ENCODE measurements around the gene KCNB1. TPM values are rescaled to one million over a fixed set of nuclear protein-coding genes. Genes with fewer than 3 reads are reported as not detected.
"Not testable (repeated sequence)": the region's sequence is repeated elsewhere in the genome, so short reads cannot be mapped to it uniquely, and the experiment has no call there.

The KCNB1 gene
- total RNA-seq, 1 experiment from 2014 or later: not detected

GRCh38 chr20:49411221-49411925 is 71.1 kb downstream of the KCNB1 start:
- DNase-seq (ENCODE audit: low spot score): no peak

DNA sequence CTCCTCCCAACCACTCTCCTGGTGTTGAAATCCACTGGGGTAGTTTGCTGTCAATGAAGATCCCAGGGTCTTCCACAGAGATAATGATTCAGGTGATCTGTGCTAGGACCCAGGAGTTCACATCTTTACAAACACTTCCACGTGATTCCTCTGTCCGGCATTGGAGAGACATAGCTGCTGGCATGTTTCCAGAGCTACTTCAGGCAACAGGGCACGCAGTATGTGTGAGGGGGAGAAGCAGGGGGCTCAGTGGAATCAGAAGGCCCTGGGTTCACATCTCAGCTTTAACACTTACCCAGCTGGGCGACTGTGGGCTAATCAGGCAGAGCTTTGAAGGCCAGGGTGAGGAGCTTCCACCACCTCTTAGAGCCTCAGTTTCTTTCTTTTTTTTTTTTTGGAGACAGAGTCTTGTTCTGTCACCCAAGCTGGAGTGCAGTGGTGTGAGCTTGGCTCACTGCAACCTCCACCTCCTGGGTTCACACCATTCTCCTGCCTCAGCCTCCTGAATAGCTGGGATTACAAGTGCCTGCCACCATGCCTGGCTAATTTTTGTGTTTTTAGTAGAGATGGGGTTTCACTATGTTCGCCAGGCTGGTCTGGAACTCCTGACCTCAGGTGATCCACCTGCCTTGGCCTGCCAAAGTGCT is 72.4 kb downstream of the KCNB1 start:
- DNase-seq (ENCODE audit: low spot score): not testable (repeated sequence)

GRCh38 chr20:49409302-49409974 is 73.0 kb downstream of the KCNB1 start:
- DNase-seq (ENCODE audit: low spot score): no peak

DNA sequence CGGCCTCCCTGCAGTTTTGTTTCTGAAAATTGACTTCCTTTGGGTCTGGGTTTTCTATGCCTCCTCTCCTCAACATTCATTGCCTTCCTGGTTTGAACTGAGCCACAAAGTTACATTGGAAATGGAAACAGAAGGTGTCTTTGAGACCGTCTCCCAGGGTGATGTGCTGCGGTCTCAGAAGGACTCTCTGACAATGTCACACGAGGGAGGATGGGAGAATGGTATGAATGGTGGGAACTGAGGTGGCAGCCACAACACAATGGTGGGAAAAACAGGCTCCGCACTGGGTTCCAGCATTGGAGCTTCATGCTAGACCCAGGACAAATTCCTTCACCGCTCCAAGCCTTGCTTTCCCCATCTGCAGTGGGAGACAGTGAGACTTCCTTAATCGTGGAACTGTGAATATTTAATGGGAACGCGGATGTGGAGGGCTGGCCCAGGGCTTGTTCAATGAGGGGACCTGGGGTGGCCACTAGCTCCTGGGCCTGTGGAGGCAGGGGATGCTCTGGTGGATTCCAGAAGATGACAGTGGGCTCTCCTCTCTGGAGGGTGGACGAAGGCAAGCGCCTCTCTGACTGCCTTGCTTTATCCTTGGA is 73.9 kb downstream of the KCNB1 start:
- DNase-seq (ENCODE audit: low spot score): no peak

DNA sequence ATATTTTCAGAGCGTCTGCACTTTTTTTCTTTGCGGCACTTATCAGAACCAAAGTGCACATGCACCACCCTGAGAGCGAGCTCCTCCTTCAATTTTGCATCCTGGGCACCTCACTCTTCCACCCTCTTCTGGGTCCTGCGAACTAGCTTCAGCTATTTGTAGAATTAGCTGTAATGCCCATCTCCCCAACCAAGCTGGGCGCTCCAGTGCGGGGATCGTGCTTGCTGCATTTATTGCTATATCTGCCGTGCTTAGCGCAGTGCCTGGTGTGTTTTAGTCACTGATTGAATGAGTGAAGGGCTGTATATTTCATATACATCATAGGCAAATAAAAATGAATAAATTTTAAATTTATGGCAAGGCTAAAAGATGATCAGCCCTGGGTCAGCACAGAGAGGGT is 75.8 kb downstream of the KCNB1 start:
- DNase-seq (ENCODE audit: low spot score): no peak

GRCh38 chr20:49405696-49406095 is 76.8 kb downstream of the KCNB1 start:
- DNase-seq (ENCODE audit: low spot score): no peak

DNA sequence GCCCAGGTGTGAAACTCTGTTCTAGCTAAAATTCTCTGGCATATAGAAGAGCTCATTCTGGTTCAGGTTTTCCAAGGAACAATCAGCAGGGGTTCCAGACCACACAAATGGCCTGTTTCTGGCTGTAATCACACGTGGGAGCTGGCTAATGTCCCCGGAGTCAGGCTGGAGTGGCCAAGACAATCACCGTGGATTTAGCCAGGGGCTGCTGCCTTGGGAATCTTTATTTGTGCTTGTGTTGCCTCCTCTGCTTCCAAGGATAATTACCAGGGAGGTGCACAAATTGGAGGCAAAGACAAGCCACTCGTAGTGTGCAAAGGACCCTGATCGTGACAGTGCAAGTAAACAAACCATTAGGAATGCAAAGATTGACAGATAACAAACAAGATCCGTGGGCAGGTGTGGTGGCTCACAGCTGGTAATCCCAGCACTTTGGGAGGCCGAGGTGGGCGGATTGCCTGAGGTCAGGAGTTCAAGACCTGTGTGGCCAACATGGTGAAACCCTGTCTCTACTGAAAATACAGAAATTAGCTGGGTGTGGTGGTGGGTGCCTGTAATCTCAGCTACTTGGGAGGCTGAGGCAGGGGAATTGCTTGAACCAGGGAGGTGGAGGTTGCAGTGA is 77.3 kb downstream of the KCNB1 start:
- no peak for DNase-seq (ENCODE audit: low spot score)

GRCh38 chr20:49404461-49404860 is 78.0 kb downstream of the KCNB1 start:
- DNase-seq (ENCODE audit: low spot score): no peak

- DNase-seq (ENCODE audit: low spot score): no peak
Measured at GRCh38 chr20:49403911-49404310, 78.6 kb downstream of the KCNB1 start.

DNA sequence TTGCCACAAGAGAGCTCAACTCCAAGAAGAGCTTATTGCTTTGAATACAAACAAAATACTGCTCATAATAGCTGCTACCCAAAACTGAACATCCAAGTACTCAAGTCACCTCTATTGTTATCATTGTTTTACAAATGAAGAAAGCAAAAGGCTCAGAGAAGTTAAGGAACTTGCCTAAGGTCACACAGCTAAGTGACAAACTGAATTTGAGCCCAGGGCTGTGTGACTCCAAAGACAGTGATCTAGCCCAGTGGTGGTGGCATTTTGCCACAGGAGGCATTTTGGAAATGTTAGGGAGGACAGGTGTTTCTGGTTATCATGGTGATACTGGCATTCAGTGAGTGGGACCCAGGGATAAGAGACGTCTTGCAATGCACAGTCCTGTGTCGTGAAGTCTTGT is 79.5 kb downstream of the KCNB1 start:
- no peak for DNase-seq (ENCODE audit: low spot score)

- no peak for DNase-seq (ENCODE audit: low spot score)
Measured at GRCh38 chr20:49400904-49401303, 81.6 kb downstream of the KCNB1 start.

GRCh38 chr20:49400410-49400809 is 82.1 kb downstream of the KCNB1 start:
- no peak for DNase-seq (ENCODE audit: low spot score)

- DNase-seq (ENCODE audit: low spot score): no peak
Measured at GRCh38 chr20:49399329-49399728, 83.1 kb downstream of the KCNB1 start.

- DNase-seq (ENCODE audit: low spot score): no peak
Measured at GRCh38 chr20:49398401-49399144, 83.9 kb downstream of the KCNB1 start.

- DNase-seq (ENCODE audit: low spot score): no peak
Measured at GRCh38 chr20:49397525-49397924, 84.9 kb downstream of the KCNB1 start.

GRCh38 chr20:49396230-49396629 is 86.2 kb downstream of the KCNB1 start:
- DNase-seq (ENCODE audit: low spot score): no peak

- DNase-seq (ENCODE audit: low spot score): no peak
Measured at GRCh38 chr20:49395659-49396058, 86.8 kb downstream of the KCNB1 start.

DNA sequence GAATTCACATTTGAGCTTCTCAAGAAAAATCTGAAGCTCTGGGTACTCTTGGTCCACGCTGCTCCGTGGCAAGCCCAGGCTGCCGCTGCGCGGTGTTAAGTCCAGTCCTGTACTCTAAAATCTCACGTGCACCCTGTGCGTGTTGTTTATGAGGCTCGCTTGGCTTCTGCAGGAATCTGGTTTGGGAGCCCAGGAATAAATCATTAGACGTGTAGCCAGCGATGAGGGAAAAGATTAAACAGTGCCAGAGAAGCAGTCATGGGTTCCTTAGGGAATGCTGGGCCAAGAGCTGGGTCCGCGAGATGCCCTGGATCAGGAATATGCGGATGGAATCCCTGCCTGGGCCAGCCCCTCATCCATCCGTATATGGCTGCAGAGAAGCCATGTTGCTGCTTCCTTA is 87.3 kb downstream of the KCNB1 start:
- no peak for DNase-seq (ENCODE audit: low spot score)

DNA sequence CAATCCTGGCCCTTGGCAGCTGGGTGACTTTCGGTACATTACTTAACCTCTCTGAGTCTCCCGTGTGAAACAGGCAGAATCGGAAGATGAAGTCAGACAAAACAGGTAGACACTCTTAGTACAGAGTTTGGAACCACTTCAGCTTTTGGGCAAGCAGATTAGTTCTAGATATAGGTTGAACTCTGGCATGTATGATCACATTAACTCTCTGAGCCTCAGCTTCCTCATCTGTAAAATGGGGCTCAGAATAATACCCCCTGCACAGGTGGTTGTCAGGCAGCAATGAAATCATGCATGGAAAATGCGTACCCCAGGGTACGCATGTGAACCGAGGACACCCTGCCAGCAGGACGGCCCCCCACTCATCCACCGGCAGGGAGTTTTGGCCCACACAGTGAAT is 87.7 kb downstream of the KCNB1 start:
- DNase-seq (ENCODE audit: low spot score): no peak

DNA sequence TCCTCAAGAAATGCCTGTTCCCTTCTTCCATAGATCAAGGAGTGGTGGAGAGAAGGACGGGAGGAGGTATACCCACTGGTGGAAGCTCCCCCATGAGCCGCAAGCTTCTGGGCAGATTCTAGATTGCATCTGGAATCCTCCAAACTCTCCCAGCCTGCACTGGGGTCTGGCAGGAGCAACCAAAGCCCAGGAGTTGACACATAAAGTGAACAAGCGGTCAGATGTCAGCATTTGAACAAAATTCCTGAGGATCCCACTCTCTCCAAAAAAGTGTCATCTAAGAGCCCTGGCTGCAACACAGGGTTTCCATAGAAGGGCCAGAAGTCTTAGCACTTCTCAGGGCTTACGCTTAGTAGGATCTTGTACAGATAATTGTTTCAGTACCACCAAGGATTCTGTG is 88.2 kb downstream of the KCNB1 start:
- DNase-seq (ENCODE audit: low spot score): no peak

GRCh38 chr20:49393803-49394202 is 88.7 kb downstream of the KCNB1 start:
- no peak for DNase-seq (ENCODE audit: low spot score)

All from HT-29 (cell line).